Endothelial cell (in vitro differentiated cells): ENCODE measurements around the gene ZNF429. TPM values are rescaled to one million over a fixed set of nuclear protein-coding genes. Genes with fewer than 3 reads are reported as not detected.
A peak's percentile ranks its signal among the peaks of the same experiment; 100 is the strongest.
"Not testable (repeated sequence)": the region's sequence is repeated elsewhere in the genome, so short reads cannot be mapped to it uniquely, and the experiment has no call there.

ENCODE experiments used
- DNase-seq: peaks from one replicate; pipeline ENCODE4 v3.0.0; 2021; ENCODE audit warnings: low spot score
- H3K27ac Mint-ChIP-seq: one replicate; pipeline ENCODE4 v1.8.0; 2021; ENCODE audit warnings: mixed read lengths, inconsistent platforms; ENCODE audit not compliant: unreplicated experiment
- H3K27me3 Mint-ChIP-seq: one replicate; pipeline ENCODE4 v1.8.0; 2021; ENCODE audit warnings: mild to moderate bottlenecking, moderate library complexity, mixed read lengths, inconsistent platforms; ENCODE audit not compliant: unreplicated experiment
- H3K36me3 Mint-ChIP-seq: one replicate; pipeline ENCODE4 v1.8.0; 2021; ENCODE audit warnings: mild to moderate bottlenecking, low read depth, mixed read lengths, inconsistent platforms; ENCODE audit not compliant: unreplicated experiment
- H3K4me1 Mint-ChIP-seq: one replicate; pipeline ENCODE4 v1.8.0; 2021; ENCODE audit warnings: mild to moderate bottlenecking, mixed read lengths, inconsistent platforms; ENCODE audit not compliant: unreplicated experiment
- H3K4me3 Mint-ChIP-seq: one replicate; pipeline ENCODE4 v1.8.0; 2021; ENCODE audit warnings: mild to moderate bottlenecking, mixed read lengths, inconsistent platforms; ENCODE audit not compliant: unreplicated experiment
- H3K9me3 Mint-ChIP-seq: one replicate; pipeline ENCODE4 v1.8.0; 2021; ENCODE audit warnings: mixed read lengths, inconsistent platforms; ENCODE audit not compliant: unreplicated experiment
- total RNA-seq: library from RNA; stranded (reverse); fragmentation: NEBNext Ultra II Directional; extraction: Animal tissue kit (Norgen Biotek cat#: 25700); gene quantifications from one replicate; pipeline ENCODE4 v1.2.1, GENCODE V29; 2021; ENCODE audit not compliant: unreplicated experiment
- TF ChIP-seq, protein P1 (sequence below): fragments of 200-600 bp; sonication (generic); IDR thresholded peaks from one replicate; pipeline ENCODE4 v1.5.0; 2021; ENCODE audit warnings: antibody characterized with exemption; ENCODE audit not compliant: unreplicated experiment

The ZNF429 gene
- total RNA-seq, 1 donor from 2014 or later: 14.1 TPM

DNA sequence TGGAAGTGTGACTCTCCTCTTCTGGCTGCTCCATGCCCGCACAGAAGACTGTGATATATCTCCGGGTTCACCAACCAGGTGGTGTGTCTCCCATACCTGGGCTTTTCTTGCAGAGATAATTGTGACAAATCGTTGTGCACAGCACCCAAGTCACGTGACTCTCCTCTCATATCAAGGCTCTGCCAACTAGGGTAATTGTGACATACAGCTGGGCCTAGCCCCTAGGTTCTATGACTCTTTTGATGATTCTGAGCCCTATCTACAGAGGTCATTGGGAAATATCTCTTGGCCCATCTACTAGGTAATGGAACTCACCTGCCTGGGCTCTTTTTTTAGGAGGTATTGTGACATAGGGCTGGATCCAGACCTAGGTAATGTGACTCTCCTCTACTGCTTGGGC is 89.8 kb downstream of the ZNF429 start:
- Mint-ChIP-seq H3K27ac (no peak overlapping the region), H3K36me3 (no peaks in the 10 kb centered on the region), H3K27me3 (peaks cover 2% of the 10 kb centered on the region), H3K4me3 (no peak overlapping the region), H3K4me1 (peaks cover 3% of the 10 kb centered on the region), H3K9me3 (no peaks in the 10 kb centered on the region)
- no peak for DNase-seq
- TF ChIP-seq, protein P1, sequence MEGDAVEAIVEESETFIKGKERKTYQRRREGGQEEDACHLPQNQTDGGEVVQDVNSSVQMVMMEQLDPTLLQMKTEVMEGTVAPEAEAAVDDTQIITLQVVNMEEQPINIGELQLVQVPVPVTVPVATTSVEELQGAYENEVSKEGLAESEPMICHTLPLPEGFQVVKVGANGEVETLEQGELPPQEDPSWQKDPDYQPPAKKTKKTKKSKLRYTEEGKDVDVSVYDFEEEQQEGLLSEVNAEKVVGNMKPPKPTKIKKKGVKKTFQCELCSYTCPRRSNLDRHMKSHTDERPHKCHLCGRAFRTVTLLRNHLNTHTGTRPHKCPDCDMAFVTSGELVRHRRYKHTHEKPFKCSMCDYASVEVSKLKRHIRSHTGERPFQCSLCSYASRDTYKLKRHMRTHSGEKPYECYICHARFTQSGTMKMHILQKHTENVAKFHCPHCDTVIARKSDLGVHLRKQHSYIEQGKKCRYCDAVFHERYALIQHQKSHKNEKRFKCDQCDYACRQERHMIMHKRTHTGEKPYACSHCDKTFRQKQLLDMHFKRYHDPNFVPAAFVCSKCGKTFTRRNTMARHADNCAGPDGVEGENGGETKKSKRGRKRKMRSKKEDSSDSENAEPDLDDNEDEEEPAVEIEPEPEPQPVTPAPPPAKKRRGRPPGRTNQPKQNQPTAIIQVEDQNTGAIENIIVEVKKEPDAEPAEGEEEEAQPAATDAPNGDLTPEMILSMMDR: no peak

DNA sequence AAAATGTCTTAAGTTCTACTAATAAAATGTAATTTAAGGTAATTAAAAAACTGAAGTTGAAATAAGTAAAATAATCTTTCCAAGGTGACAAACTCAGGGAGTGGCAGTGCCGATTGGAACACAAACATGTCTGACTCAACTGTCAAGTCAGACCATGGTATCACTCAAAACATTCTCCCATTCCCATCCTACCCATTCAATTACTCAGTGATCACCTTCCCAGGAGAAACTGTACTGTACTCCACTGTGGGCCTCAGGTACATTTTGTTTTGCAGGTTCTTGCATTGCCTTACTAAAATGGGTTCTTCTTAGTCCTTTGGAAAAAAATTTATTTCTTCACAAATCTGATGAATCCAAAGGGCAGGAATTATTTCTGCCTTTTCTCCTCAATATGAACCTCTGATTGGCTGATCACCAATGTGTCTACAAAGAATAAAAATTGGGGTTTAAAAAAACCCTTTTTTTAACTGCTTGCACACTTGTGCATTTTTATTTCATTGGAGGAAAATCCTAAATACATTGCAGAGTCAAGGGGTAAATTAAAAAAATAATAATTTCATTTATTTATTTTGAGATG is 96.8 kb downstream of the ZNF429 start:
- Mint-ChIP-seq H3K4me1 (peaks cover 6% of the 10 kb centered on the region), H3K9me3 (no peaks in the 10 kb centered on the region), H3K27me3 (peaks cover 9% of the 10 kb centered on the region), H3K4me3 (no peak overlapping the region), H3K36me3 (no peaks in the 10 kb centered on the region), H3K27ac (no peak overlapping the region)
- DNase-seq: no peak
- TF ChIP-seq, protein P1: no peak

DNA sequence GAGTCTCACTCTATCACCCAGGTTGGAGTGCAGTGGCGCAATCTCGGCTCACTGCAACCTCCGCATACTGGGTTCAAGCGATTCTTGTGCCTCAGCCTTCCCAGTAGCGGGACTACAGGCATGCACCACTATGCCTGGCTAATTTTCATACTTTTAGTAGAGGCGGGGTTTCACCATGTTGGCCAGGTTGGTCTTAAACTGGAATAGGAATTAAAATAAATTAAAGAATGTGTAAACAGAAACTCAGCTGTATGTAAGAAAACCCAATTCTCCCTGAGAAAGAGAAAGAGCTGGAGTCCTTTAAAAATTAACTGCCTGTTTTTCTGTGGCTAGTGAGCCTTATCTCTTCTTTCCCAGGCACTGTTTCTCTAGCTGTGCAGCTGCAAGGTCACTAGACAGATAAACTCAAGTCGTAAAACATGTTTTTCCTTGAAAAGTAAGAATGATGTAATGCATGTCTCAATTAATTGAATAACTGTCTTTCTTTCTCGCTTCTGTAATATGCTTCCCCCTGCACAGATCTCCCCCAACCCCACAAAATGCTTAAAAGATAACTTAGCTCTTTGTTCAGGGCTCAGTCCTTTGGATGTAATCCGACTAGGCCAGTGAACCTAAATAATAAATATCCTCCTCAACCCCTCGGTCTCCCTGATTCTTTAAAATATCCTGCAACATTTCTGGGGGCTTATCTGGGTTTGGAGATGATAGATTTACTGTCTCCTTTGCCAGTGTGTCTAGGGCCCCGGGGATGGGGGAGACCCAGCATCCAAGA is 97.4 kb downstream of the ZNF429 start:
- not testable (repeated sequence) for H3K4me1 Mint-ChIP-seq, DNase-seq, H3K9me3 Mint-ChIP-seq, H3K4me3 Mint-ChIP-seq, H3K27me3 Mint-ChIP-seq, H3K36me3 Mint-ChIP-seq, H3K27ac Mint-ChIP-seq

DNA sequence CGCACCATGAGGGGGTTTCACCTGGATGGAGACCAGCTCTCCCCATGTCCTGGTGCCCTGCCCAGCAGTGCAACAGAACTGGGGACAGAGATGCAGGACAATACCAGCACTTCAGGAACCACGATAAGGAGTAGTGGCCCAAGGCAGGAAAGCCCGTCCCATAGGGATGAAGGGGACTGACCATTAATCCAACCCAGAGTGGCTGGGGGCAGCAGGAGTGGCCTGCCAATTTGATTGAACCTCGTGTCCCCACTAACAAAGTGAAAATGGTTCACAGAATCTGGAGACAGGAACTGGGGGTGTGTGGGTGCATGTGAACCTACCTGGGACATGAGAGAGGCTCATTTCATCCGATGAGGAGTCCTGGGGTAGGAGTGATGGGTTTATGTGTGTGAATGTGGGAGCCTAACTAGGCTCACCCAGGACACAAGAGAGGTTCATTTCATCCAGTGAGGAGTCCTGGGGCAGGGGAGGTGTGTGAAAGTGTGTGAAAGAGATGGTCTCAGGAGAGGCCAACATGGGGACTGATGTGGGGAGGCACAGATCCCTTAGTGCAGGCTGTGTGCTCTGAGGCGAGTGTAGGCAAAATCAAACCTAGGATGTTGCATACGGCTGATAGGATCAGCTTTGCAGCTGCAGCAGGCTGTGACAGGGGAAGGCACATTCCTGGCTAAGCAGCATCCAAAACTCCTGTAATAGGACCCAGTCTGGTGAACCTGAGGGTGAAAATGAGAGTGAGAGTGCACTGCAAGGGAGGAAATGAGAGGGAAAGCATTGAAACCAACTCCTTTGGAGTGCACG is 98.2 kb downstream of the ZNF429 start:
- Mint-ChIP-seq H3K36me3 (no peaks in the 10 kb centered on the region), H3K4me3 (no peak overlapping the region), H3K4me1 (peaks cover 6% of the 10 kb centered on the region), H3K9me3 (no peaks in the 10 kb centered on the region), H3K27me3 (peaks cover 9% of the 10 kb centered on the region), H3K27ac (no peak overlapping the region)
- no peak for DNase-seq
- TF ChIP-seq, protein P1: no peak

DNA sequence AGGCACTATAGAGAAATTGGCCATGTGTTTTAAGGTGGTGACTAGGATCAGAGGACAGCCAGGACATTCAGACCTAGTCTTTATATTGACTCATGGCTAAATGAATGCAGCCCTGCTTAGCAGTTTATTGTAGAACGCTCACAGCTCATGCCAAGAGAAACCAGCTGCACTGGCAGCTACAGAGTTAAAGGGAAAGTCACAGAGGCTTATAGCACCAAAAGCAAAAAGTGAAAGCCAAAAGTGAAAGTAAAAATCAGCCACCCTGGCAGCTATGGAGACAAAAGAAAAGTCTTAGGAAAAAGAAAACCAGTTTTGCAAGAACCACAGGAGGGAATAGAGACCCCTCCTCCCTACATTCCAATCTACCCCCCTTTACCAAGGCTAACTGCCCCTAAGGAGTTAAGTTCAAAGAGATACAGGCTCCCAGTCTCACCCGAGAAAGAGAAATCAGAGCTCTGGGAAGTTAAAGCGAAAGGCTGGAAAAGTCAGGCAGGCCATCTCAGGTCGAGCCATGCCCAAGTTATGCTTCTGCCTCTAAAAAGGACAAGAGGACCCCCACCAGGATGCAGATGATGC is 99.0 kb downstream of the ZNF429 start:
- TF ChIP-seq, protein P1: no peak
- peak overlapping the region; percentile 78 for H3K4me3 Mint-ChIP-seq
- no peaks in the 10 kb centered on the region for H3K9me3 Mint-ChIP-seq
- H3K27ac Mint-ChIP-seq: peak overlapping the region; percentile 25
- peaks cover 6% of the 10 kb centered on the region for H3K4me1 Mint-ChIP-seq
- no peak for DNase-seq
- H3K27me3 Mint-ChIP-seq: peaks cover 9% of the 10 kb centered on the region
- no peaks in the 10 kb centered on the region for H3K36me3 Mint-ChIP-seq
